IMR-90 (cell line): ENCODE results near the gene KIF1A. TPM values are rescaled to one million over a fixed set of nuclear protein-coding genes. Genes with fewer than 3 reads are reported as not detected.

Experiments used
- ATAC-seq: fragments of 200-7000 bp; cut with Tn5 transposase; 2 replicates; pipeline ENCODE4 v1.9.1; 2020; ENCODE audit warnings: low read depth, mild to moderate bottlenecking, moderate library complexity
- BruUV-seq: library from RNA; stranded (reverse); fragments of 400-500 nt; replicated peaks from 2 replicates; lab custom pipeline; 2021; lab: Mats Ljungman, UMichigan
- CTCF ChIA-PET: fragments of 300-600 bp; formaldehyde crosslinking; extraction: SDS; loops from one replicate; lab custom pipeline; 2021; ENCODE audit warnings: antibody characterized with exemption; lab: Yijun Ruan, JAX
- POLR2A ChIA-PET: fragments of 300-600 bp; sonication (Branson Sonifier 250); formaldehyde crosslinking; loops from one replicate; lab custom pipeline; 2022; ENCODE audit warnings: antibody characterized with exemption; ENCODE audit not compliant: unreplicated experiment; lab: Charles Lee
- DNase-seq: peaks from one replicate; pipeline ENCODE4 v3.0.0; 2013
- H2AFZ ChIP-seq: replicated peaks from 2 replicates; pipeline ENCODE3; 2013; ENCODE audit warnings: low read length, mild to moderate bottlenecking; ENCODE audit not compliant: poor library complexity
- H2AK5ac ChIP-seq: 2 replicates; pipeline ENCODE4 v1.6.1; 2013; ENCODE audit warnings: low read depth, low read length, inconsistent platforms
- H2AK9ac ChIP-seq: replicated peaks from 2 replicates; pipeline ENCODE3; 2013; ENCODE audit warnings: mild to moderate bottlenecking, low read depth, low read length, moderate library complexity; ENCODE audit not compliant: poor library complexity
- H2BK120ac ChIP-seq: 2 replicates; pipeline ENCODE4 v1.6.1; 2013; ENCODE audit warnings: low read depth, low read length, inconsistent platforms
- H2BK15ac ChIP-seq: 3 replicates; pipeline ENCODE4 v1.6.1; 2013; ENCODE audit warnings: low read depth, low read length, inconsistent platforms
- H2BK20ac ChIP-seq: 2 replicates; pipeline ENCODE4 v1.6.1; 2013; ENCODE audit warnings: low read depth, mild to moderate bottlenecking, inconsistent platforms, low read length, moderate library complexity
- H2BK5ac ChIP-seq: 2 replicates; pipeline ENCODE4 v1.6.1; 2013; ENCODE audit warnings: mild to moderate bottlenecking, low read depth, low read length, inconsistent platforms; ENCODE audit not compliant: poor library complexity, severe bottlenecking
- H3K14ac ChIP-seq: replicated peaks from 2 replicates; pipeline ENCODE4 v1.6.1; 2013; ENCODE audit warnings: low read depth, low read length, inconsistent platforms
- H3K18ac ChIP-seq: 2 replicates; pipeline ENCODE4 v1.6.1; 2013; ENCODE audit warnings: low read depth, low read length, control low read depth
- H3K23ac ChIP-seq: 2 replicates; pipeline ENCODE4 v1.6.1; 2013; ENCODE audit warnings: low read depth, low read length, inconsistent platforms
- H3K27ac ChIP-seq: 2 replicates; pipeline ENCODE4 v1.5.1; 2013; ENCODE audit warnings: mild to moderate bottlenecking, control low read depth, low read length; ENCODE audit not compliant: insufficient read depth
- H3K27me3 ChIP-seq: 2 replicates; pipeline ENCODE4 v1.6.1; 2013; ENCODE audit warnings: low read length; ENCODE audit not compliant: control insufficient read depth, insufficient read depth
- H3K36me3 ChIP-seq: 2 replicates; pipeline ENCODE4 v1.6.1; 2013; ENCODE audit warnings: low read length, mixed read lengths; ENCODE audit not compliant: control insufficient read depth, insufficient read depth
- H3K4ac ChIP-seq: 2 replicates; pipeline ENCODE4 v1.6.1; 2013; ENCODE audit warnings: low read depth, low read length, inconsistent platforms
- H3K4me1 ChIP-seq: 2 replicates; pipeline ENCODE4 v1.6.1; 2013; ENCODE audit warnings: low read length, mixed read lengths; ENCODE audit not compliant: control insufficient read depth, insufficient read depth
- H3K4me2 ChIP-seq: 2 replicates; pipeline ENCODE4 v1.6.1; 2013; ENCODE audit warnings: low read depth, mild to moderate bottlenecking, control low read depth, low read length, moderate library complexity
- H3K4me3 ChIP-seq: 2 replicates; pipeline ENCODE4 v1.5.1; 2013; ENCODE audit warnings: low read depth, mild to moderate bottlenecking, control low read depth, low read length, moderate library complexity; ENCODE audit not compliant: insufficient read depth
- H3K56ac ChIP-seq: 2 replicates; pipeline ENCODE4 v1.6.1; 2013; ENCODE audit warnings: low read length, inconsistent platforms; ENCODE audit not compliant: insufficient read depth; ENCODE audit errors: extremely low read depth
- H3K79me1 ChIP-seq, 2 experiments: 2 replicates each; pipeline ENCODE4 v1.6.1; 2013; ENCODE audit warnings: low read length in 2 of 2, inconsistent platforms in 1 of 2, low read depth in 1 of 2
- H3K9ac ChIP-seq: 2 replicates; pipeline ENCODE4 v1.6.1; 2013; ENCODE audit warnings: low read depth, low read length, control low read depth
- H3K9me1 ChIP-seq: 2 replicates; pipeline ENCODE4 v1.6.1; 2013; ENCODE audit warnings: low read length, inconsistent platforms; ENCODE audit not compliant: insufficient read depth
- H3K9me3 ChIP-seq: 2 replicates; pipeline ENCODE4 v1.6.1; 2013; ENCODE audit warnings: low read length; ENCODE audit not compliant: control insufficient read depth, insufficient read depth
- H4K20me1 ChIP-seq: 2 replicates; pipeline ENCODE4 v1.6.1; 2013; ENCODE audit warnings: low read length, inconsistent platforms; ENCODE audit not compliant: insufficient read depth
- H4K5ac ChIP-seq: 2 replicates; pipeline ENCODE4 v1.6.1; 2013; ENCODE audit warnings: mild to moderate bottlenecking, low read depth, low read length, control low read depth
- H4K8ac ChIP-seq, 2 experiments: 2 replicates each; pipeline ENCODE4 v1.6.1; 2013; ENCODE audit warnings: low read depth in 2 of 2, low read length in 2 of 2, control low read depth in 1 of 2, inconsistent platforms in 1 of 2
- H4K91ac ChIP-seq: 2 replicates; pipeline ENCODE4 v1.6.1; 2013; ENCODE audit warnings: low read depth, low read length, inconsistent platforms; ENCODE audit not compliant: insufficient read depth
- BHLHE40 ChIP-seq: fragments of 150-350 bp; IDR thresholded peaks from 2 replicates; pipeline ENCODE4 v1.6.1; 2016; ENCODE audit warnings: mild to moderate bottlenecking, low read depth, low read length
- CEBPB ChIP-seq: IDR thresholded peaks from 2 replicates; pipeline ENCODE4 v1.6.1; 2012; ENCODE audit warnings: low read depth, low read length, improper control_type of control experiment
- CHD1 ChIP-seq: IDR thresholded peaks from 2 replicates; pipeline ENCODE4 v1.6.1; 2012; ENCODE audit warnings: low read depth, low read length, improper control_type of control experiment
- FOS ChIP-seq: fragments of 150-350 bp; IDR thresholded peaks from 2 replicates; pipeline ENCODE4 v1.6.1; 2016; ENCODE audit warnings: low read depth, low read length
- MAFK ChIP-seq: IDR thresholded peaks from 2 replicates; pipeline ENCODE4 v1.6.1; 2012; ENCODE audit warnings: low read depth, low read length, improper control_type of control experiment
- MAZ ChIP-seq: IDR thresholded peaks from 2 replicates; pipeline ENCODE4 v1.6.1; 2012; ENCODE audit warnings: low read depth, mild to moderate bottlenecking, low read length, improper control_type of control experiment, moderate library complexity, borderline replicate concordance
- MXI1 ChIP-seq: IDR thresholded peaks from 2 replicates; pipeline ENCODE4 v1.6.1; 2012; ENCODE audit warnings: low read depth, mild to moderate bottlenecking, low read length, moderate library complexity, borderline replicate concordance
- NFE2L2 ChIP-seq: fragments of 150-350 bp; IDR thresholded peaks from 2 replicates; pipeline ENCODE4 v1.6.1; 2016; ENCODE audit warnings: low read depth, mild to moderate bottlenecking, low read length
- POLR2A ChIP-seq: IDR thresholded peaks from 2 replicates; pipeline ENCODE4 v1.6.1; 2012; ENCODE audit warnings: mild to moderate bottlenecking, low read depth, low read length
- RAD21 ChIP-seq: IDR thresholded peaks from 2 replicates; pipeline ENCODE4 v1.6.1; 2012; ENCODE audit warnings: low read length, improper control_type of control experiment
- RCOR1 ChIP-seq: IDR thresholded peaks from 2 replicates; pipeline ENCODE4 v1.6.1; 2012; ENCODE audit warnings: mild to moderate bottlenecking, low read length, improper control_type of control experiment; ENCODE audit not compliant: insufficient replicate concordance
- RFX5 ChIP-seq: IDR thresholded peaks from 2 replicates; pipeline ENCODE4 v1.8.0; 2012; ENCODE audit warnings: low read depth, mild to moderate bottlenecking, low read length, moderate library complexity
- SMC3 ChIP-seq: fragments of 150-350 bp; IDR thresholded peaks from 2 replicates; pipeline ENCODE4 v1.6.1; 2016; ENCODE audit warnings: low read depth, mild to moderate bottlenecking, antibody characterized with exemption, low read length, moderate library complexity
- WGBS, 2 experiments: methylation state at CpG; one replicate each; pipeline versions ENCODE4 v1.1.5 to v1.1.7; 2013; ENCODE audit warnings: missing lambda C conversion rate in 2 of 2; ENCODE audit not compliant: insufficient read length in 1 of 2; ENCODE audit errors: extremely low coverage in 2 of 2; 5-methylcytosine and 5-hydroxymethylcytosine counted together
- dilution Hi-C: fragments of 300-500 bp; cut with HindIII; formaldehyde crosslinking; loops from one replicate; pipeline ENCODE4 v1.14.3; 2018; ENCODE audit warnings: low sequenced_read_pairs; ENCODE audit not compliant: unreplicated experiment
- in situ Hi-C: fragments of 300-500 bp; cut with MboI; formaldehyde crosslinking; loops from 3 replicates; pipeline ENCODE4 v1.14.3; 2019; ENCODE audit warnings: low sequenced_read_pairs, inconsistent platforms, mixed read lengths
- intact Hi-C: fragments of 100-400 bp; cut with micrococcal nuclease; formaldehyde crosslinking; loops from 2 replicates; pipeline ENCODE4 v1.10.0; 2022
- polyA plus RNA-seq, 3 experiments: library from polyadenylated mRNA; depleted of rRNA; stranded (reverse); fragments of >200 nt; gene quantifications; 2 replicates each; pipeline ENCODE4 v1.2.3, GENCODE V29; 2012; ENCODE audit warnings: low replicate concordance in 1 of 3
- total RNA-seq: library from RNA; depleted of rRNA; stranded (reverse); fragments of >200 nt; gene quantifications from 2 replicates; pipeline ENCODE4 v1.2.3, GENCODE V29; 2012
- TF ChIP-seq, protein P1 (sequence below): fragments of 150-350 bp; IDR thresholded peaks from 2 replicates; pipeline ENCODE4 v1.6.1; 2017; ENCODE audit warnings: mild to moderate bottlenecking, antibody characterized with exemption, low read length, low read depth
- TF ChIP-seq, protein P2 (sequence below): fragments of 150-350 bp; IDR thresholded peaks from 2 replicates; pipeline ENCODE4 v1.6.1; 2016; ENCODE audit warnings: low read depth, mild to moderate bottlenecking, low read length, moderate library complexity, borderline replicate concordance
- TF ChIP-seq, protein P3 (sequence below): conservative IDR thresholded peaks from 2 replicates; pipeline ENCODE4 v1.5.1; 2012; ENCODE audit warnings: mild to moderate bottlenecking, low read depth, low read length, improper control_type of control experiment

Gene KIF1A
- total and polyA plus RNA-seq, 2 of the 4 experiments (the other 2 are of a cell fraction) = under 0.01 TPM; not detected in 1

DNA sequence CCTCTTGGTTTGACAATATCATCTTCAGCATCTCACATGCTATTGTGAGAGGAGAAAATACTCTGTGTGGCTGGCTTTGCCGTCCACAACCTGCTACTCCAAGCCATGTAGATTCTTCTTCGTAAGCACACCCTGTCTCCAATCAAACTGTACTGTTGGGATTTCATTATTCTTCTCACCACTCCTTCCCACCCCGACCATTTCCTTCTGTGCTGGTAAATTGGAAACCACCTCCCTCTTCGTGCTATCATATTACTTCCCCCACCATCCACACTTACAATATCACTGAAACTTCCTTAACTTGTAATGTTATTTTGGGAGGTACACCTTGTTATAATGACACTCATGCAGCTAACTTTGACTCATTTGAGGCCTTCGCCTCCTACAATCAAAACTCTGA, 45.4 kb upstream of the KIF1A start:
- H2AK5ac ChIP-seq = no peak overlapping the region
- H3K23ac ChIP-seq = no peak overlapping the region
- no peaks in the 10 kb centered on the region for H3K36me3 ChIP-seq
- H4K20me1 ChIP-seq = no peaks in the 10 kb centered on the region
- DNase-seq (no peak), ATAC-seq (no peak)
- no peak overlapping the region for H3K9ac ChIP-seq
- intact Hi-C loops = no loop called here
- no peaks in the 10 kb centered on the region for H3K9me1 ChIP-seq
- H3K9me3 ChIP-seq = no peaks in the 10 kb centered on the region
- no peak overlapping the region for H4K91ac ChIP-seq
- no peak overlapping the region for H2BK5ac ChIP-seq
- H3K4me3 ChIP-seq = no peak overlapping the region
- no peak overlapping the region for H2AK9ac ChIP-seq
- H3K27me3 ChIP-seq = peaks cover 51% of the 10 kb centered on the region
- no peak overlapping the region for H2BK20ac ChIP-seq
- H2BK15ac ChIP-seq = no peak overlapping the region
- no peak overlapping the region for H3K4ac ChIP-seq
- no peaks in the 10 kb centered on the region; the same call in 1 of the 2 replicates for H3K4me1 ChIP-seq
- no peak overlapping the region for H4K8ac ChIP-seq
- POLR2A ChIA-PET = no interaction called here
- CTCF ChIA-PET = interaction anchor here (0.6 to 0.7 kb wide), 2 partner anchors 202 to 704 kb away, joined by 3 to 4 read pairs; no protein-coding TSS in a partner anchor
- no peak overlapping the region for H3K4me2 ChIP-seq
- no peaks in the 10 kb centered on the region for H3K79me1 ChIP-seq
- no peak for TF ChIP-seq MAZ
- no peak for TF ChIP-seq CHD1
- TF ChIP-seq CEBPB = no peak
- TF ChIP-seq, protein P1, sequence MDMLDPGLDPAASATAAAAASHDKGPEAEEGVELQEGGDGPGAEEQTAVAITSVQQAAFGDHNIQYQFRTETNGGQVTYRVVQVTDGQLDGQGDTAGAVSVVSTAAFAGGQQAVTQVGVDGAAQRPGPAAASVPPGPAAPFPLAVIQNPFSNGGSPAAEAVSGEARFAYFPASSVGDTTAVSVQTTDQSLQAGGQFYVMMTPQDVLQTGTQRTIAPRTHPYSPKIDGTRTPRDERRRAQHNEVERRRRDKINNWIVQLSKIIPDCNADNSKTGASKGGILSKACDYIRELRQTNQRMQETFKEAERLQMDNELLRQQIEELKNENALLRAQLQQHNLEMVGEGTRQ = no peak
- TF ChIP-seq NFE2L2 = no peak
- TF ChIP-seq MXI1 = no peak
- TF ChIP-seq SMC3 = no peak
- TF ChIP-seq POLR2A = no peak
- no peak for TF ChIP-seq RAD21
- no peak for TF ChIP-seq RFX5
- no peak for TF ChIP-seq BHLHE40
- TF ChIP-seq RCOR1 = no peak
- TF ChIP-seq MAFK = no peak
- TF ChIP-seq FOS = no peak
- TF ChIP-seq, protein P2, sequence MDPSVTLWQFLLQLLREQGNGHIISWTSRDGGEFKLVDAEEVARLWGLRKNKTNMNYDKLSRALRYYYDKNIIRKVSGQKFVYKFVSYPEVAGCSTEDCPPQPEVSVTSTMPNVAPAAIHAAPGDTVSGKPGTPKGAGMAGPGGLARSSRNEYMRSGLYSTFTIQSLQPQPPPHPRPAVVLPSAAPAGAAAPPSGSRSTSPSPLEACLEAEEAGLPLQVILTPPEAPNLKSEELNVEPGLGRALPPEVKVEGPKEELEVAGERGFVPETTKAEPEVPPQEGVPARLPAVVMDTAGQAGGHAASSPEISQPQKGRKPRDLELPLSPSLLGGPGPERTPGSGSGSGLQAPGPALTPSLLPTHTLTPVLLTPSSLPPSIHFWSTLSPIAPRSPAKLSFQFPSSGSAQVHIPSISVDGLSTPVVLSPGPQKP = no peak
- TF ChIP-seq, protein P3, sequence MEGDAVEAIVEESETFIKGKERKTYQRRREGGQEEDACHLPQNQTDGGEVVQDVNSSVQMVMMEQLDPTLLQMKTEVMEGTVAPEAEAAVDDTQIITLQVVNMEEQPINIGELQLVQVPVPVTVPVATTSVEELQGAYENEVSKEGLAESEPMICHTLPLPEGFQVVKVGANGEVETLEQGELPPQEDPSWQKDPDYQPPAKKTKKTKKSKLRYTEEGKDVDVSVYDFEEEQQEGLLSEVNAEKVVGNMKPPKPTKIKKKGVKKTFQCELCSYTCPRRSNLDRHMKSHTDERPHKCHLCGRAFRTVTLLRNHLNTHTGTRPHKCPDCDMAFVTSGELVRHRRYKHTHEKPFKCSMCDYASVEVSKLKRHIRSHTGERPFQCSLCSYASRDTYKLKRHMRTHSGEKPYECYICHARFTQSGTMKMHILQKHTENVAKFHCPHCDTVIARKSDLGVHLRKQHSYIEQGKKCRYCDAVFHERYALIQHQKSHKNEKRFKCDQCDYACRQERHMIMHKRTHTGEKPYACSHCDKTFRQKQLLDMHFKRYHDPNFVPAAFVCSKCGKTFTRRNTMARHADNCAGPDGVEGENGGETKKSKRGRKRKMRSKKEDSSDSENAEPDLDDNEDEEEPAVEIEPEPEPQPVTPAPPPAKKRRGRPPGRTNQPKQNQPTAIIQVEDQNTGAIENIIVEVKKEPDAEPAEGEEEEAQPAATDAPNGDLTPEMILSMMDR = no peak
- no peak overlapping the region for H2AFZ ChIP-seq
- no peak overlapping the region for H3K14ac ChIP-seq
- H2BK120ac ChIP-seq = no peak overlapping the region
- H3K56ac ChIP-seq = no peak overlapping the region
- no CpG with 5 or more reads among the region's 5 CpGs for WGBS, 2 experiments
- no peak overlapping the region for H3K18ac ChIP-seq
- no peak overlapping the region for H4K5ac ChIP-seq
- H3K27ac ChIP-seq = no peak overlapping the region
- no TSS peak for BruUV-seq
- dilution Hi-C loops = no loop called here
- in situ Hi-C loops = loop anchor here (25.0 kb wide), 1 partner anchor 797 kb away; no protein-coding TSS in a partner anchor
